Activated CD8-positive, alpha-beta memory T cell treated with anti-CD3 and anti-CD28 coated beads, Interleukin-2, amount 50 U/mL, for 1 hour (primary cell): ENCODE results near the gene CDC6.

Source experiments
- DNase-seq: peaks from one replicate; pipeline ENCODE4 v3.0.0-alpha.2; 2020; ENCODE audit errors: extremely low read depth

Gene CDC6

GRCh38 chr17:40352237-40352778 is 64.6 kb downstream of the CDC6 start:
- no peak for DNase-seq

DNA sequence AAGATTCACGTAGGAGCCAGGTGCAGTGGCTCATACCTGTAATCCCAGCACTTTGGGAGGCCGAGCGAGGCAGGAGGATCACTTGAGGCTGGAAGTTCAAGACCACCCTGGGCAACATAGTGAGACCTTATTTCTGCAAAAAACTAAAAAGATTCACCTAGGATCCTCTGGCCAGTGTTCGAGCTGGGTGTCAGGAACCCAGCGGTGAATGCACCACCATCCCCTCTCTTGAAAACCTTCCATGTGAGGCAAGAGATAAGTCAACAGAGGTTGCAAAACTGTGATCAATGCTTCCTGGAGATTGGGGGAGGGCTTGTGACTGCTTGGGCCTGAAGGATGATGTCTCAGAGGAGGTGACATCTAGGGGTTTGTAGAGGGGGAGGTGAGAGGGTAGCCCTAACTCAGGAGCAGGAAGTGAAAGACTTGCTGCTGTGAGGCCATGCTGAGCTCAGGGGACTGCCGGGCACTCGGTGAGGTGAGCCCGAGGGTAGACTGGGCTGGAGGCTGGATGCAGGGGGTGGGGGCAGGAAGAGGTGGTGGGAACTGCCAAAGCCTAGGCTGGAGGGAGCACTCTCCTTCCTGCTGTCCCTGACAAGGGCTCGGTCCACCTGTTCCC is 65.2 kb downstream of the CDC6 start:
- no peak for DNase-seq
